Upper lobe of left lung (tissue), 6 donors: ENCODE data around the gene SNTG2. TPM values are rescaled to one million over a fixed set of nuclear protein-coding genes. Genes with fewer than 3 reads are reported as not detected.

Source experiments
- ATAC-seq, 2 donors: fragments of 200-7000 bp; cut with Tn5 transposase; one replicate each; pipeline ENCODE4 v1.9.1; 2022; ENCODE audit warnings: mild to moderate bottlenecking in 2 of 2, moderate library complexity in 2 of 2; ENCODE audit not compliant: low FRiP score in 2 of 2
- DNase-seq, 2 donors: peaks; one replicate each; pipeline ENCODE4 v3.0.0-alpha.2; 2019 to 2020
- H3K27ac ChIP-seq, 4 donors: fragments of 200-600 bp; sonication (generic); one replicate each; pipeline ENCODE4 v1.5.1; 2016 to 2019
- H3K27me3 ChIP-seq, 4 donors: fragments of 200-600 bp; sonication (generic); one replicate each; pipeline ENCODE4 v1.5.1; 2017 to 2019
- H3K36me3 ChIP-seq, 4 donors: fragments of 200-600 bp; sonication (generic); one replicate each; pipeline ENCODE4 v1.5.1; 2016 to 2019
- H3K4me1 ChIP-seq, 4 donors: fragments of 200-600 bp; sonication (generic); one replicate each; pipeline ENCODE4 v1.5.1; 2018 to 2019
- H3K4me3 ChIP-seq, 4 donors: fragments of 200-600 bp; sonication (generic); one replicate each; pipeline ENCODE4 v1.5.1; 2017 to 2019; ENCODE audit warnings: mild to moderate bottlenecking in 2 of 4, moderate library complexity in 1 of 4
- H3K9me3 ChIP-seq, 4 donors: fragments of 200-600 bp; sonication (generic); one replicate each; pipeline ENCODE4 v1.5.1; 2018 to 2019
- CTCF ChIP-seq, 6 experiments: fragments of 450-650 bp in 4 of 6; fragments of 200-600 bp in 2 of 6; sonication (generic) in 2 of 6; IDR thresholded peaks; one replicate each; pipeline ENCODE4 v1.5.1; 2016 to 2019; ENCODE audit warnings: antibody characterized with exemption in 6 of 6
- EP300 ChIP-seq, 4 donors: sonication (generic); formaldehyde crosslinking; IDR thresholded peaks; one replicate each; pipeline ENCODE4 v1.5.1; 2017; ENCODE audit warnings: antibody characterized with exemption in 4 of 4, control low read depth in 2 of 4
- POLR2A ChIP-seq, 4 donors: fragments of 450-650 bp; IDR thresholded peaks; one replicate each; pipeline ENCODE4 v1.5.1; 2016 to 2017; ENCODE audit warnings: antibody characterized with exemption in 4 of 4, mild to moderate bottlenecking in 2 of 4
- POLR2AphosphoS5 ChIP-seq, 2 donors: sonication (generic); formaldehyde crosslinking; IDR thresholded peaks; one replicate each; pipeline ENCODE4 v1.5.1; 2017; ENCODE audit warnings: antibody characterized with exemption in 2 of 2
- WGBS, 2 donors: methylation state at CpG; one replicate each; pipeline ENCODE4 v1.1.5; 2017 to 2018; 5-methylcytosine and 5-hydroxymethylcytosine counted together
- total RNA-seq, 6 donors: library from RNA; depleted of rRNA in 4 of 6; stranded (reverse); fragments of >200 nt in 4 of 6; gene quantifications; one replicate each; pipeline versions ENCODE4 v1.1.0 to v1.2.1, GENCODE V29; 2016 to 2021
- donor health status: DM: no; HTN: no; CAD: no; lungs with moderate emphysema.
- donor health status: DM: no; HTN: yes; CAD: no; lungs with severe emphysema.

The SNTG2 gene
- total RNA-seq, 6 donors from 2014 or later: 1.1 to 13.6 (median 3.0) TPM

DNA sequence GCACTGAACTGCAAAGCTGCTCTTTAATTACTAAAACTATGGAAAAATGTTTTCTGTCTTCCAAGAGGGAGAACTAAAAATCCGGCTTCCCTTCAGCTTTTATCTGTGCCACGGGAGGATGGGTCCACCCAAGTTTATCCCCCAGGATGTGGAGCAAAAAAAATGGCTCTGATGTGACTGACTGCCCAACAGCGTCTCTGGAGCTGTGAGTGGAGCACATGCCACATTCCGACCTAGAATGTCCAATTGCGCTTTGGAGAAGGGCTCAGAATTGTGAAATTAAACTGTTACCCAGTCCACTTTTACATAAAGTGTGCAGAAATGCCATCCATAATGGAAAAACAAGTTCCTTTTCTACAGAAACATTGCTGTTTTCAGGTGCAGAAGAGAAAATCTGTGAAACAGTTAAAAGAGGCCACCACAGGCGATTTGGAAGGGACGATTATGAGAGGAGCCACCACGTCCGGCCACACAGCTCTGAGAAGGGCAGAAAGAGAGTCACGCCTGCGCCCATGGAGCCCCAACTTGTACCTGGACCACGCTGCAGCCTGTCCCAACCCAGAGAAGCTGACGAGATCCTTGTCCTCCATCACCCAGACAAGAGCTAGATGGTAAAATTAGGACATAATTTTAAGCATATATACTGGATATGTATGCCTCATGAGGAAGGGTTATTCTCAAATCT is 362.7 kb downstream of the SNTG2 start:
- H3K4me3 ChIP-seq: no peak overlapping the region
- no peaks in the 10 kb centered on the region for H3K27me3 ChIP-seq
- no peaks in the 10 kb centered on the region for H3K4me1 ChIP-seq
- DNase-seq (no peak), ATAC-seq (no peak)
- no peaks in the 10 kb centered on the region for H3K36me3 ChIP-seq
- no peak for TF ChIP-seq CTCF (IDR thresholded peaks at IDR 0.05)
- TF ChIP-seq POLR2A (IDR thresholded peaks at IDR 0.05): no peak
- TF ChIP-seq POLR2AphosphoS5 (IDR thresholded peaks at IDR 0.05): no peak
- TF ChIP-seq EP300 (IDR thresholded peaks at IDR 0.05): no peak
- WGBS, 2 donors: 87 to 89% methylated on average over 13 of the region's 13 CpGs
- H3K9me3 ChIP-seq: no peaks in the 10 kb centered on the region
- no peak overlapping the region for H3K27ac ChIP-seq

GRCh38 chr2:1314254-1314653 is 363.6 kb downstream of the SNTG2 start:
- Histone ChIP-seq H3K27me3 (no peaks in the 10 kb centered on the region), H3K4me3 (no peak overlapping the region), H3K4me1 (no peaks in the 10 kb centered on the region), H3K36me3 (no peaks in the 10 kb centered on the region), H3K27ac (no peak overlapping the region), H3K9me3 (no peaks in the 10 kb centered on the region)
- ATAC-seq (no peak), DNase-seq (peak in 1 of 2 donors; percentile 29)
- TF ChIP-seq POLR2A (IDR thresholded peaks at IDR 0.05) (no peak), POLR2AphosphoS5 (IDR thresholded peaks at IDR 0.05) (no peak), CTCF (IDR thresholded peaks at IDR 0.05) (no peak), EP300 (IDR thresholded peaks at IDR 0.05) (no peak)
- 85 to 92% methylated on average over 6 of the region's 6 CpGs for WGBS, 2 donors

GRCh38 chr2:1318366-1319009 is 367.8 kb downstream of the SNTG2 start:
- WGBS, 2 donors: 56 to 70% methylated on average over 17 to 19 of the region's 19 CpGs
- H3K27ac ChIP-seq: no peak overlapping the region
- no peaks in the 10 kb centered on the region for H3K4me1 ChIP-seq
- ATAC-seq: no peak
- no peaks in the 10 kb centered on the region for H3K36me3 ChIP-seq
- no peaks in the 10 kb centered on the region for H3K27me3 ChIP-seq
- no peak overlapping the region for H3K4me3 ChIP-seq
- TF ChIP-seq POLR2AphosphoS5 (IDR thresholded peaks at IDR 0.05): no peak
- no peak for TF ChIP-seq EP300 (IDR thresholded peaks at IDR 0.05)
- no peak for TF ChIP-seq CTCF (IDR thresholded peaks at IDR 0.05)
- TF ChIP-seq POLR2A (IDR thresholded peaks at IDR 0.05): no peak
- no peaks in the 10 kb centered on the region for H3K9me3 ChIP-seq
- peak in 1 of 2 donors; percentile 59 for DNase-seq

DNA sequence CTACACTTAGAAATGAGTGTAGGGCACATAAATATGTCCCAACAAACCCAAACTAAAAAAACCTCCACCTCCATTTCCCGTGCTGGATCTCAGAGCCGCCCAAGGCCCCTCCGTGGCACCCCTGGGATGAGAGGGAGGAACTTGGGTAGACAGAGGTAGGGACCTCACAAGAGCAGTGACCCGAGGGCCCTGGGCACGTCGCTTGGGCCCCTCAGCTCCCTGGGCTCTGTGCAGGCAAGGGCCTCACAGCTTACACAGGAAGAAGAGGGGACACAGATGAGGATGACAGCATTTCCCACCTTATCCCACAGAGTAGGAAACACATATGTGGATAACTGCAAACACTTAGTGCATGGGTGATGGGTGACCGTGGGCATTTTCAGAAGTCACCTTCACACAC is 368.7 kb downstream of the SNTG2 start:
- 88 to 94% methylated on average over 7 of the region's 7 CpGs for WGBS, 2 donors
- DNase-seq (peak in 1 of 2 donors; percentile 43), ATAC-seq (peak in 1 of 2 donors; percentile 34)
- H3K4me3 ChIP-seq: no peak overlapping the region
- H3K27me3 ChIP-seq: no peaks in the 10 kb centered on the region
- H3K9me3 ChIP-seq: no peaks in the 10 kb centered on the region
- H3K36me3 ChIP-seq: no peaks in the 10 kb centered on the region
- H3K27ac ChIP-seq: no peak overlapping the region
- H3K4me1 ChIP-seq: no peaks in the 10 kb centered on the region
- TF ChIP-seq POLR2A (IDR thresholded peaks at IDR 0.05) (no peak), EP300 (IDR thresholded peaks at IDR 0.05) (no peak), POLR2AphosphoS5 (IDR thresholded peaks at IDR 0.05) (no peak), CTCF (IDR thresholded peaks at IDR 0.05) (no peak)
